GM12878 (cell line): ENCODE data around the gene YAP1. TPM values are rescaled to one million over a fixed set of nuclear protein-coding genes. Genes with fewer than 3 reads are reported as not detected.
"Not testable (repeated sequence)": the region's sequence is repeated elsewhere in the genome, so short reads cannot be mapped to it uniquely, and the experiment has no call there.

Source experiments
- ATAC-seq: fragments of 200-7000 bp; cut with Tn5 transposase; 3 replicates; pipeline ENCODE4 v1.9.1; 2020; ENCODE audit warnings: mild to moderate bottlenecking, moderate library complexity
- BruUV-seq: library from RNA; stranded (reverse); fragments of 400-500 nt; replicated peaks from 2 replicates; lab custom pipeline; 2021; lab: Mats Ljungman, UMichigan
- CTCF ChIA-PET: fragments of 300-600 bp; sonication (Branson Sonifier 250); formaldehyde crosslinking; extraction: SDS; loops from one replicate; lab custom pipeline; 2021; ENCODE audit warnings: inconsistent platforms; lab: Yijun Ruan, JAX
- POLR2A ChIA-PET: fragments of 350-600 bp; formaldehyde crosslinking; extraction: SDS; loops from one replicate; lab custom pipeline; 2021; ENCODE audit warnings: inconsistent platforms; lab: Charles Lee
- RAD21 ChIA-PET: fragments of 300-600 bp; sonication (Branson Sonifier 250); formaldehyde crosslinking; loops from one replicate; lab custom pipeline; 2023; ENCODE audit warnings: antibody characterized with exemption; ENCODE audit not compliant: unreplicated experiment; lab: Charles Lee
- SMC1A ChIA-PET: fragments of 300-600 bp; sonication (Branson Sonifier 250); formaldehyde crosslinking; loops from one replicate; lab custom pipeline; 2023; ENCODE audit not compliant: unreplicated experiment, uncharacterized antibody; lab: Charles Lee
- DNase-seq: peaks from one replicate; pipeline ENCODE4 v3.0.0-alpha.2; 2011; ENCODE audit warnings: low read depth, low spot score
- FAIRE-seq: peaks from 3 replicates; lab custom pipeline; 2011; peaks lifted over from hg19 to GRCh38; lab: Jason Lieb, UNC
- H2AFZ ChIP-seq: 2 replicates; pipeline ENCODE4 v1.6.0; 2011; ENCODE audit warnings: low read depth, low read length, control low read depth; ENCODE audit not compliant: control insufficient read depth
- H3K27ac ChIP-seq: 2 replicates; pipeline ENCODE4 v1.5.1; 2011; ENCODE audit warnings: control low read depth; ENCODE audit not compliant: control insufficient read depth, insufficient read depth
- H3K27me3 ChIP-seq, 2 experiments: replicated peaks in 1 of 2; 2 replicates each; pipeline versions ENCODE4 v1.6.0 to v1.6.1; 2011; ENCODE audit warnings: low read length in 1 of 2; ENCODE audit not compliant: control insufficient read depth in 2 of 2, insufficient read depth in 2 of 2
- H3K36me3 ChIP-seq, 2 experiments: 2 replicates each; pipeline ENCODE4 v1.5.1; 2011; ENCODE audit warnings: low read length in 1 of 2; ENCODE audit not compliant: control insufficient read depth in 2 of 2, insufficient read depth in 2 of 2
- H3K4me1 ChIP-seq: 2 replicates; pipeline ENCODE4 v1.6.1; 2011; ENCODE audit warnings: mild to moderate bottlenecking, low read length, moderate library complexity, mixed read lengths; ENCODE audit not compliant: control insufficient read depth, insufficient read depth
- H3K4me2 ChIP-seq: 2 replicates; pipeline ENCODE4 v1.6.0; 2011; ENCODE audit warnings: control low read depth; ENCODE audit not compliant: control insufficient read depth, insufficient read depth
- H3K4me3 ChIP-seq: fragments of 200-600 bp; sonication (generic); 2 replicates; pipeline ENCODE4 v1.5.1; 2016
- H3K79me2 ChIP-seq: 2 replicates; pipeline ENCODE4 v1.6.0; 2011; ENCODE audit warnings: low read length; ENCODE audit not compliant: control insufficient read depth, insufficient read depth
- H3K9ac ChIP-seq: 2 replicates; pipeline ENCODE4 v1.8.0; 2011; ENCODE audit warnings: low read length, control low read depth, mixed read lengths; ENCODE audit not compliant: control insufficient read depth, insufficient read depth
- H3K9me3 ChIP-seq: replicated peaks from 3 replicates; pipeline ENCODE4 v1.5.1; 2011; ENCODE audit warnings: mild to moderate bottlenecking, low read length; ENCODE audit not compliant: control insufficient read depth, insufficient read depth
- H4K20me1 ChIP-seq: 2 replicates; pipeline ENCODE4 v1.6.0; 2011; ENCODE audit not compliant: control insufficient read depth, insufficient read depth
- CUX1 ChIP-seq: IDR thresholded peaks from 2 replicates; pipeline ENCODE4 v1.6.1; 2012; ENCODE audit warnings: improper control_type of control experiment, low read depth, low read length; ENCODE audit not compliant: insufficient replicate concordance
- NRF1 ChIP-seq: conservative IDR thresholded peaks from 2 replicates; pipeline ENCODE4 v1.6.1; 2011; ENCODE audit warnings: mild to moderate bottlenecking, low read depth, low read length, improper control_type of control experiment
- RELB ChIP-seq: fragments of 450-650 bp; IDR thresholded peaks from 2 replicates; pipeline ENCODE4 v1.6.1; 2017; ENCODE audit warnings: low read depth, mild to moderate bottlenecking, moderate library complexity
- WGBS: methylation state at CpG from one replicate; pipeline ENCODE4 v1.1.6; 2016; ENCODE audit warnings: low lambda C conversion rate; ENCODE audit not compliant: insufficient replicate concordance, insufficient coverage; ENCODE audit errors: missing lambda C conversion rate; 5-methylcytosine and 5-hydroxymethylcytosine counted together
- in situ Hi-C: fragments of 300-500 bp; cut with MboI; formaldehyde crosslinking; loops from 9 replicates; pipeline ENCODE4 v1.14.3; 2018; ENCODE audit warnings: mixed read lengths
- intact Hi-C: fragments of 100-400 bp; cut with micrococcal nuclease; formaldehyde crosslinking; loops from one replicate; pipeline ENCODE4 v1.14.2; 2022; ENCODE audit not compliant: unreplicated experiment
- polyA plus RNA-seq, 11 experiments: library from polyadenylated mRNA; depleted of rRNA in 4 of 11; unstranded in 6 of 11; stranded (reverse) in 5 of 11; fragments of >200 nt; fragmentation: Nextera tagmentation in 4 of 11; fragmentation: Illumina TruSeq in 1 of 11; extraction: Ambion mirVana in 4 of 11; extraction: Trizol in 1 of 11; gene quantifications; 1 replicate in 1 of 11; 2 replicates in 10 of 11; pipeline versions ENCODE4 v1.2.1 to v1.2.3, GENCODE V29; 2011 to 2016; ENCODE audit warnings: inconsistent platforms in 2 of 11, missing spikeins in 2 of 11, low read depth in 1 of 11
- total RNA-seq, 4 experiments: library from RNA; depleted of rRNA in 3 of 4; stranded (reverse); fragments of >200 nt in 3 of 4; fragmentation: Illumina TruSeq in 1 of 4; extraction: Trizol in 1 of 4; gene quantifications; 2 replicates each; pipeline versions ENCODE4 v1.2.1 to v1.2.3, GENCODE V29; 2013 to 2021

The YAP1 gene
- total and polyA plus RNA-seq, 10 of the 15 experiments (the other 5 are each of a cell fraction or from before 2014, with no cell fraction given) = 0.03 to 0.33 (median 0.10) TPM; not detected in 6

- no peak for TF ChIP-seq CUX1
- no peak for TF ChIP-seq RELB
- TF ChIP-seq NRF1 = no peak
- TF ChIP-seq, all 136 proteins: peak for 0
These were observed 89.4 kb downstream of the YAP1 start (continued) for GRCh38 chr11:102199673-102200072.

GRCh38 chr11:102200325-102200724 is 90.1 kb downstream of the YAP1 start:
- H3K36me3 ChIP-seq, H3K4me3 ChIP-seq, H3K9ac ChIP-seq, H3K4me2 ChIP-seq, H3K27ac ChIP-seq, H4K20me1 ChIP-seq, intact Hi-C loops, RAD21 ChIA-PET, SMC1A ChIA-PET, H3K4me1 ChIP-seq, in situ Hi-C loops, FAIRE-seq, CTCF ChIA-PET, H2AFZ ChIP-seq, DNase-seq, ATAC-seq, BruUV-seq, H3K27me3 ChIP-seq, H3K79me2 ChIP-seq, H3K9me3 ChIP-seq: not testable (repeated sequence)
- WGBS = 0% methylated on average over 3 of the region's 5 CpGs
- POLR2A ChIA-PET = interaction anchor here (0.7 kb wide), 1 partner anchor 636 kb away, joined by 6 read pairs; no protein-coding TSS in a partner anchor
